WTC11 (cell line): ENCODE data around the gene FCN2.

ENCODE experiments used
- CTCF ChIP-seq: fragments of 200-600 bp; IDR thresholded peaks from 2 replicates; pipeline ENCODE4 v1.8.0; 2022; ENCODE audit warnings: antibody characterized with exemption
- E2F1 ChIP-seq: sonication (generic); formaldehyde crosslinking; IDR thresholded peaks from 2 replicates; pipeline ENCODE4 v1.8.0; 2022; ENCODE audit warnings: mild to moderate bottlenecking, missing genetic modification reagents
- E2F5 ChIP-seq: sonication (generic); formaldehyde crosslinking; IDR thresholded peaks from 2 replicates; pipeline ENCODE4 v1.8.1; 2022; ENCODE audit warnings: mild to moderate bottlenecking, moderate library complexity, missing genetic modification reagents
- ETV6 ChIP-seq: sonication (generic); formaldehyde crosslinking; IDR thresholded peaks from 2 replicates; pipeline ENCODE4 v1.8.1; 2022; ENCODE audit warnings: mild to moderate bottlenecking, missing genetic modification reagents
- IRF1 ChIP-seq: sonication (generic); formaldehyde crosslinking; IDR thresholded peaks from 2 replicates; pipeline ENCODE4 v1.8.0; 2023; ENCODE audit warnings: missing genetic modification reagents
- JAZF1 ChIP-seq: fragments of 250-450 bp; sonication (Bioruptor Pico); IDR thresholded peaks from 2 replicates; pipeline ENCODE4 v1.9.0; 2021; ENCODE audit warnings: moderate library complexity, mild to moderate bottlenecking, inconsistent platforms
- NFATC4 ChIP-seq: fragments of 250-450 bp; sonication (Bioruptor Pico); IDR thresholded peaks from 2 replicates; pipeline ENCODE4 v1.9.0; 2021; ENCODE audit warnings: mild to moderate bottlenecking
- NFE2L1 ChIP-seq: sonication (generic); formaldehyde crosslinking; IDR thresholded peaks from 2 replicates; pipeline ENCODE4 v1.8.1; 2023; ENCODE audit warnings: missing genetic modification reagents
- RORB ChIP-seq: fragments of 250-450 bp; sonication (Bioruptor Pico); IDR thresholded peaks from 2 replicates; pipeline ENCODE4 v1.9.0; 2021; ENCODE audit warnings: mild to moderate bottlenecking
- USF2 ChIP-seq: sonication (generic); formaldehyde crosslinking; IDR thresholded peaks from 2 replicates; pipeline ENCODE4 v1.8.1; 2023; ENCODE audit warnings: mild to moderate bottlenecking, missing genetic modification reagents, moderate library complexity
- ZNF121 ChIP-seq: sonication (generic); formaldehyde crosslinking; IDR thresholded peaks from 2 replicates; pipeline ENCODE4 v1.8.0; 2023; ENCODE audit warnings: missing genetic modification reagents

GRCh38 chr9:134871697-134872340, 8.8 kb upstream of the FCN2 start:
- TF ChIP-seq ZNF121 (CRISPR knock-in tag) (no peak), RORB (CRISPR knock-in tag) (no peak), IRF1 (no peak), CTCF (no peak), USF2 (CRISPR knock-in tag) (no peak), E2F1 (no peak), ETV6 (no peak), NFE2L1 (CRISPR knock-in tag) (no peak), E2F5 (CRISPR knock-in tag) (no peak), NFATC4 (CRISPR knock-in tag) (no peak), JAZF1 (CRISPR knock-in tag) (no peak)
